Type B pancreatic cell (in vitro differentiated cells): ENCODE measurements around the gene TCF7L2. TPM values are rescaled to one million over a fixed set of nuclear protein-coding genes. Genes with fewer than 3 reads are reported as not detected.

Experiments used
- DNase-seq: peaks from one replicate; pipeline ENCODE4 v3.0.0; 2021; ENCODE audit warnings: mixed read lengths; ENCODE audit not compliant: unreplicated experiment; ENCODE audit errors: extremely low spot score
- H3K27ac Mint-ChIP-seq: 2 replicates; pipeline ENCODE4 v1.8.0; 2021; ENCODE audit warnings: mild to moderate bottlenecking, mixed read lengths
- H3K27me3 Mint-ChIP-seq: 2 replicates; pipeline ENCODE4 v1.8.0; 2021; ENCODE audit warnings: mixed read lengths
- H3K36me3 Mint-ChIP-seq: 2 replicates; pipeline ENCODE4 v1.8.0; 2021; ENCODE audit warnings: mixed read lengths
- H3K4me1 Mint-ChIP-seq: one replicate; pipeline ENCODE4 v1.8.0; 2021; ENCODE audit warnings: mixed read lengths; ENCODE audit not compliant: unreplicated experiment
- H3K4me3 Mint-ChIP-seq: 2 replicates; pipeline ENCODE4 v1.8.0; 2021; ENCODE audit warnings: mild to moderate bottlenecking, mixed read lengths
- H3K9me3 Mint-ChIP-seq: 2 replicates; pipeline ENCODE4 v1.8.0; 2021; ENCODE audit warnings: mixed read lengths
- total RNA-seq: library from RNA; stranded (reverse); gene quantifications from 2 replicates; pipeline ENCODE4 v1.2.1, GENCODE V29; 2021; ENCODE audit warnings: low replicate concordance
- TF ChIP-seq, protein P1 (sequence below): fragments of 200-600 bp; sonication (generic); conservative IDR thresholded peaks from 2 replicates; pipeline ENCODE4 v1.5.0; 2021; ENCODE audit warnings: antibody characterized with exemption, mild to moderate bottlenecking

TCF7L2 gene
- total RNA-seq, 1 donor from 2014 or later: 39.7 TPM

DNA sequence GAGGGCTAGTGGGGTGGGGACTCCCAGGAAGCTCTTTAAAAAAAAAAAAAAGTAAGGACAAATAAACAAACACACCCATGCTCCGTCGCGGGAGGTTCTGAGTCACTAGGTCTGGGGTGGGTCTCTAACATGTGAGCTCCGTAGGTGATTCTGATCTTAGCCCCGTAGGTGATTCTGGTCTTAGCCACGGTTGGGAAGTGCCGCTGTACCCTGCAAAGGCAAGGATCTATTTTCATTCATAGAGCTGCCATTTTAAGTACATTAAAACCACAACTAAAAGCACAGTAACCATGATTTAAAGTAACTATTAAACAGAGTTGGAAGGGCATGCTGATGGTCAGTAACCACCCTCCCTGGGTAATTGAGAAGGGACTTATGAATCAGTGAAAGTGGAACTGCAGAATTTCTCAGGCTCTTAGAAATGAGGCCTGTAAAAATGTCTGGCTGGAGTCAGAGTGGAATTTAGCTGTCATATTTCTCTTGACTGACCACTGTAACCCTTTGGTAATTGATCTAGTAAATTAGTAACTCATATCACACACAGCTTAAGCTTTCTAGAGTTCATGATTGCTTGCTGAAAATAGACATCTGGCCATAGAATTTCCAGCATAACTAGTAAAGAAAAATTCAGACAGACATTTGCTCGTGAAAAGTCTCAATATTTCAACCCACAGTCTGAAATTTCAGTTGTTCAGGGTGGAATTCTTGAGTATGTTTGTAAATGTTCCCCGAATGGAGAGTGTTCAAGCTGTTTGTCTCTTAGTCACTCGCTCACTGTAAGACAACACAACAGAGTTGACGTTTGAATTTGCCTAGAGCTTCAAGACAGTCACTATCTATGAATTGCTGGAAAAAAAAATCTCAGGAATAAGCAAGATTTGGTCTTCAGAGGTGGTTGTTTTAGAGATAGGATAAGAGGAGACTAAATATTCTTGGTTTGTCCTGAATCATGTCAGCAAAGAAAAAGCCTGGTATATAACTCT is 34.2 kb upstream of the TCF7L2 start:
- peaks cover 13% of the 10 kb centered on the region for H3K4me1 Mint-ChIP-seq
- H3K27ac Mint-ChIP-seq: peak overlapping the region; percentile 89
- H3K36me3 Mint-ChIP-seq: no peaks in the 10 kb centered on the region
- peaks cover 5% of the 10 kb centered on the region for H3K27me3 Mint-ChIP-seq
- no peak for DNase-seq
- H3K4me3 Mint-ChIP-seq: peak overlapping the region; percentile 73
- TF ChIP-seq, protein P1, sequence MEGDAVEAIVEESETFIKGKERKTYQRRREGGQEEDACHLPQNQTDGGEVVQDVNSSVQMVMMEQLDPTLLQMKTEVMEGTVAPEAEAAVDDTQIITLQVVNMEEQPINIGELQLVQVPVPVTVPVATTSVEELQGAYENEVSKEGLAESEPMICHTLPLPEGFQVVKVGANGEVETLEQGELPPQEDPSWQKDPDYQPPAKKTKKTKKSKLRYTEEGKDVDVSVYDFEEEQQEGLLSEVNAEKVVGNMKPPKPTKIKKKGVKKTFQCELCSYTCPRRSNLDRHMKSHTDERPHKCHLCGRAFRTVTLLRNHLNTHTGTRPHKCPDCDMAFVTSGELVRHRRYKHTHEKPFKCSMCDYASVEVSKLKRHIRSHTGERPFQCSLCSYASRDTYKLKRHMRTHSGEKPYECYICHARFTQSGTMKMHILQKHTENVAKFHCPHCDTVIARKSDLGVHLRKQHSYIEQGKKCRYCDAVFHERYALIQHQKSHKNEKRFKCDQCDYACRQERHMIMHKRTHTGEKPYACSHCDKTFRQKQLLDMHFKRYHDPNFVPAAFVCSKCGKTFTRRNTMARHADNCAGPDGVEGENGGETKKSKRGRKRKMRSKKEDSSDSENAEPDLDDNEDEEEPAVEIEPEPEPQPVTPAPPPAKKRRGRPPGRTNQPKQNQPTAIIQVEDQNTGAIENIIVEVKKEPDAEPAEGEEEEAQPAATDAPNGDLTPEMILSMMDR: no peak
- no peaks in the 10 kb centered on the region for H3K9me3 Mint-ChIP-seq

DNA sequence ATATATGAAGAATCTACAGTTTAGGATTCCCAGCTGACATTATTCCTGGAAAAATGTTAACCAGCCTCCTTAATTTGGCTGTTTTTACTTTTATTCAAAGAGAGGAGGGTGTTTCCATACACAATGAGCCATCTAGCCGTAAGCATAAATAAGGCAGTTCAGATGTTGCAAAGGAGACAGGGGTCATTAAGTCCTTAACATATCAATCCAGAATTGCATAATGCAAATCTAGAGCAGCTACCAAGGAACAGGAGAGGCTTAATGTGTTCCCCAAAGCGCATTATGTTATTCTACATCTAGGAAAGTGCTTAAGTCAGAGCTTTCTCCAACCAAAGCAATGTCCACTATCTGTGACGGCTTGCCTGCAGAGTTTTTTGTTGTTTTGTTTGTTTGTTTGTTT is 32.4 kb upstream of the TCF7L2 start:
- Mint-ChIP-seq H3K4me1 (peaks cover 13% of the 10 kb centered on the region), H3K9me3 (no peaks in the 10 kb centered on the region), H3K27ac (no peak overlapping the region), H3K36me3 (no peaks in the 10 kb centered on the region), H3K4me3 (no peak overlapping the region), H3K27me3 (peaks cover 2% of the 10 kb centered on the region)
- DNase-seq: no peak
- TF ChIP-seq, protein P1: no peak

DNA sequence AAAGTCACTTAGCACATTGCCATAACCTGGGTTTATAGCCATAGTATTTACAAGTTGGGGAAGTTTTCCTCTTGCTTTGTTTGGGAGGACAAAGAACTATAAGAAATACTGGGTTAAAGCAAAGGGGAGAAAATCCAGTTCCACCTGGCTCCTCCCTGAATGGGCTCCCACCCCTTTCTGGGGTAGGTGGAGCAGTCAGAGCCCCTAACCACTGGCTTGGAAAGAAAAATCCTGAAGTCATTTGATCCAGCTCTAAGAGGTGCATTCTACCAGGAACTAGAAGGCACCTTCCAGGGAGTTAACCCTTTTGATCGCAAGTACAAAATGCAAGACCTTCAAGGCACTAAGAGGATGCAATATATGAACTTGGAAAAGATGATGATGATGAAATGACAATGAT is 31.3 kb upstream of the TCF7L2 start:
- Mint-ChIP-seq H3K9me3 (no peaks in the 10 kb centered on the region), H3K4me1 (peaks cover 13% of the 10 kb centered on the region), H3K27me3 (no peaks in the 10 kb centered on the region), H3K4me3 (no peak overlapping the region), H3K36me3 (no peaks in the 10 kb centered on the region), H3K27ac (no peak overlapping the region)
- TF ChIP-seq, protein P1: no peak
- DNase-seq: no peak

DNA sequence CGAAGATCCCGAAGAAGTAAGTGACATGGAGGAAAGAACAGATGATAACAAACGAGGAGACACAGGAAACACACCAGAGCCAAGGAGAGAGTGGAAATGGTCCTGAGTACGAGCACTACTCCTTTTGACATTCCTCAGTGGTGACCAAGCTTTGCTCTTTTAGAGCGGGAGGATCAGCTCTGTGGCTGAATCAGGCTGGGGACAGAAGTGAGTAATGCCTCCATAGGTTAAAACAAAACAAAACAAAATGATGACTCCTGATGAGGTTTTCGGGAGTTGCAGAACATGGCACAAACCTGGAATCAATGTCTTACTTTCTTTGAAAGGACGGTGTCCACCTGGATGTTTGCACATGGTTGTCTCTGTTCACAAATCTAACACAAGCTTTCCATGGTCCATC is 30.3 kb upstream of the TCF7L2 start:
- no peak for DNase-seq
- H3K36me3 Mint-ChIP-seq: no peaks in the 10 kb centered on the region
- TF ChIP-seq, protein P1: no peak
- no peak overlapping the region for H3K4me3 Mint-ChIP-seq
- no peak overlapping the region for H3K27ac Mint-ChIP-seq
- no peaks in the 10 kb centered on the region for H3K9me3 Mint-ChIP-seq
- H3K27me3 Mint-ChIP-seq: no peaks in the 10 kb centered on the region
- H3K4me1 Mint-ChIP-seq: peaks cover 13% of the 10 kb centered on the region

DNA sequence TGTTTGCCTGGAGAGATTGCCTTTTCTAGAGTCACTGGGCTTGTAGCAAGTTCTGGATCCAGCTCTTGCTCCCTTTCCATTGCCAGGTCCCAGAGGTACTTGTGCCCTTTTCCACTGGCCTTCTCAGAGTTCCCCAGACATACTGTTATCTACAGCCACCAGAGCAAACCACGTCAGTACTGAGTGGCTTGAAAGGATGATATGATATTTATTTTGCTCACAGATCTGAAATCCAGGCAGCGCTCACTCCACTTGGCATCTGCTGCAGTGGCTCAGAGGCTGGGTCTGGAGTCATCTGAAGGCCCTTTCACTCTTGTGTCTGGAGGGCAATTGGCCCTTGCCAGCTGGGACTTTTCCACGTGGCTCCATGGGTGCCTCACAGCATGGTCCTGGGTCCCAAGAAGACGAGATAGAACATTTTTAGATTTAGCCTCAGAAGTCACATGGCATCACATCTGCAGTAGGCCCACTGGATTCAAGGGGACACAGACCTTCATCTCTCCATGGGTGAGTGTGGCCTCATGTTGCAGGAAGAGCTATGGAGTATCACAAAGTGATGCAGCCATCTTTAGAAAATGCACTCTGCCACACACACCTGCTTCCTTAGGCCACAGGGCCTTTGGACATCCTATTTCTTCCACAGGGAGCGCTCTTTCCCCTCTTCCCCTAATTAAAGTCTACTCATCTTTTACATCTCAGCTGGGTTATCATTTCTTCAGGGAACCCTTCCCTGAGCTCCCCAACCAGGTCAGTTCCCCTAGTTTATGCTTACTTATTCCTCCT is 22.9 kb upstream of the TCF7L2 start:
- TF ChIP-seq, protein P1: no peak
- no peak for DNase-seq
- Mint-ChIP-seq H3K4me1 (no peaks in the 10 kb centered on the region), H3K4me3 (no peak overlapping the region), H3K36me3 (no peaks in the 10 kb centered on the region), H3K27me3 (peaks cover 3% of the 10 kb centered on the region), H3K9me3 (peaks cover 4% of the 10 kb centered on the region), H3K27ac (no peak overlapping the region)
